Endothelial cell (in vitro differentiated cells): ENCODE results near the gene GRM8. TPM values are rescaled to one million over a fixed set of nuclear protein-coding genes. Genes with fewer than 3 reads are reported as not detected.

Experiments used
- DNase-seq: peaks from one replicate; pipeline ENCODE4 v3.0.0; 2021; ENCODE audit warnings: low spot score
- H3K27ac Mint-ChIP-seq: one replicate; pipeline ENCODE4 v1.8.0; 2021; ENCODE audit warnings: mixed read lengths, inconsistent platforms; ENCODE audit not compliant: unreplicated experiment
- H3K27me3 Mint-ChIP-seq: one replicate; pipeline ENCODE4 v1.8.0; 2021; ENCODE audit warnings: mild to moderate bottlenecking, moderate library complexity, mixed read lengths, inconsistent platforms; ENCODE audit not compliant: unreplicated experiment
- H3K36me3 Mint-ChIP-seq: one replicate; pipeline ENCODE4 v1.8.0; 2021; ENCODE audit warnings: mild to moderate bottlenecking, low read depth, mixed read lengths, inconsistent platforms; ENCODE audit not compliant: unreplicated experiment
- H3K4me1 Mint-ChIP-seq: one replicate; pipeline ENCODE4 v1.8.0; 2021; ENCODE audit warnings: mild to moderate bottlenecking, mixed read lengths, inconsistent platforms; ENCODE audit not compliant: unreplicated experiment
- H3K4me3 Mint-ChIP-seq: one replicate; pipeline ENCODE4 v1.8.0; 2021; ENCODE audit warnings: mild to moderate bottlenecking, mixed read lengths, inconsistent platforms; ENCODE audit not compliant: unreplicated experiment
- H3K9me3 Mint-ChIP-seq: one replicate; pipeline ENCODE4 v1.8.0; 2021; ENCODE audit warnings: mixed read lengths, inconsistent platforms; ENCODE audit not compliant: unreplicated experiment
- CTCF ChIP-seq: fragments of 200-600 bp; sonication (generic); IDR thresholded peaks from one replicate; pipeline ENCODE4 v1.5.0; 2021; ENCODE audit warnings: antibody characterized with exemption; ENCODE audit not compliant: unreplicated experiment
- total RNA-seq: library from RNA; stranded (reverse); fragmentation: NEBNext Ultra II Directional; extraction: Animal tissue kit (Norgen Biotek cat#: 25700); gene quantifications from one replicate; pipeline ENCODE4 v1.2.1, GENCODE V29; 2021; ENCODE audit not compliant: unreplicated experiment

GRM8 gene
- total RNA-seq, 1 donor from 2014 or later, result 1.5 TPM

GRCh38 chr7:127114742-127115265 lies 137.9 kb downstream of the GRM8 start:
- Mint-ChIP-seq H3K9me3 (no peaks in the 10 kb centered on the region), H3K4me3 (no peak overlapping the region), H3K27me3 (peaks cover 2% of the 10 kb centered on the region), H3K27ac (no peak overlapping the region), H3K4me1 (no peaks in the 10 kb centered on the region), H3K36me3 (no peaks in the 10 kb centered on the region)
- TF ChIP-seq CTCF, result no peak
- DNase-seq, result no peak

- Mint-ChIP-seq H3K9me3 (peaks cover 5% of the 10 kb centered on the region), H3K36me3 (no peaks in the 10 kb centered on the region), H3K4me3 (no peak overlapping the region), H3K4me1 (no peaks in the 10 kb centered on the region), H3K27ac (no peak overlapping the region), H3K27me3 (peaks cover 4% of the 10 kb centered on the region)
- DNase-seq, result peak; percentile 76
- peak; percentile 84 for TF ChIP-seq CTCF
Observed at GRCh38 chr7:127107601-127108007, 145.1 kb downstream of the GRM8 start.

- no peak for DNase-seq
- Mint-ChIP-seq H3K36me3 (peaks cover 3% of the 10 kb centered on the region), H3K27ac (peak overlapping the region; percentile 68), H3K4me3 (no peak overlapping the region), H3K4me1 (peaks cover 13% of the 10 kb centered on the region), H3K27me3 (peaks cover 4% of the 10 kb centered on the region), H3K9me3 (no peaks in the 10 kb centered on the region)
- no peak for TF ChIP-seq CTCF
Observed at GRCh38 chr7:127093340-127093739, 159.4 kb downstream of the GRM8 start.

GRCh38 chr7:127091620-127092019 lies 161.1 kb downstream of the GRM8 start:
- TF ChIP-seq CTCF, result no peak
- peaks cover 13% of the 10 kb centered on the region for H3K4me1 Mint-ChIP-seq
- no peak for DNase-seq
- H3K4me3 Mint-ChIP-seq, result no peak overlapping the region
- H3K36me3 Mint-ChIP-seq, result peaks cover 3% of the 10 kb centered on the region
- peaks cover 4% of the 10 kb centered on the region for H3K27me3 Mint-ChIP-seq
- no peaks in the 10 kb centered on the region for H3K9me3 Mint-ChIP-seq
- H3K27ac Mint-ChIP-seq, result no peak overlapping the region

- Mint-ChIP-seq H3K4me3 (no peak overlapping the region), H3K36me3 (peaks cover 3% of the 10 kb centered on the region), H3K9me3 (no peaks in the 10 kb centered on the region), H3K27me3 (peaks cover 5% of the 10 kb centered on the region), H3K4me1 (peaks cover 9% of the 10 kb centered on the region), H3K27ac (no peak overlapping the region)
- DNase-seq, result no peak
- no peak for TF ChIP-seq CTCF
Observed at GRCh38 chr7:127089146-127089545, 163.6 kb downstream of the GRM8 start.
